OCI-LY3 (cell line): Measurements from ENCODE around the gene UNC119B.
A peak's percentile ranks its signal among the peaks of the same experiment; 100 is the strongest.
"Not testable (repeated sequence)": the region's sequence is repeated elsewhere in the genome, so short reads cannot be mapped to it uniquely, and the experiment has no call there.

Source experiments
- H2AFZ ChIP-seq: fragments of 200-600, 300-600 bp; shearing (Covaris generic); 2 replicates; pipeline ENCODE4 v1.6.0; 2014; ENCODE audit warnings: antibody characterized with exemption, low read depth, low read length
- H3K27ac ChIP-seq: fragments of 200-600, 300-600 bp; sonication (generic); 2 replicates; pipeline ENCODE4 v1.5.1; 2014; ENCODE audit warnings: mild to moderate bottlenecking, low read length, moderate library complexity, mixed read lengths
- H3K27me3 ChIP-seq: fragments of 200-600, 300-600 bp; sonication (generic); 2 replicates; pipeline ENCODE4 v1.6.1; 2014; ENCODE audit warnings: low read depth, low read length, mixed read lengths
- H3K36me3 ChIP-seq: fragments of 200-600, 300-600 bp; sonication (generic); replicated peaks from 2 replicates; pipeline ENCODE3; 2014; ENCODE audit warnings: low read depth, low read length, mixed read lengths
- H3K4me1 ChIP-seq: fragments of 300-600, 200-600 bp; sonication (generic); 2 replicates; pipeline ENCODE4 v1.6.1; 2014; ENCODE audit warnings: low read length, mixed read lengths
- H3K4me2 ChIP-seq: fragments of 200-600, 300-600 bp; sonication (generic); 2 replicates; pipeline ENCODE4 v1.6.1; 2014; ENCODE audit warnings: low read length, mixed read lengths
- H3K4me3 ChIP-seq: fragments of 300-600, 200-600 bp; sonication (generic); 2 replicates; pipeline ENCODE4 v1.5.1; 2014; ENCODE audit warnings: antibody characterized with exemption, mild to moderate bottlenecking, low read length, moderate library complexity
- H3K79me2 ChIP-seq: fragments of 300-600, 200-600 bp; shearing (Covaris generic); 2 replicates; pipeline ENCODE4 v1.6.1; 2014; ENCODE audit warnings: mild to moderate bottlenecking, low read length, mixed read lengths
- H3K9ac ChIP-seq: fragments of 300-600, 200-600 bp; shearing (Covaris generic); 2 replicates; pipeline ENCODE4 v1.6.0; 2014; ENCODE audit warnings: mild to moderate bottlenecking, low read length, moderate library complexity
- H3K9me3 ChIP-seq: fragments of 200-600, 300-600 bp; shearing (Covaris generic); 2 replicates; pipeline ENCODE4 v1.6.1; 2014; ENCODE audit warnings: low read length, mixed read lengths; ENCODE audit not compliant: insufficient read depth
- H4K20me1 ChIP-seq: fragments of 200-600, 300-600 bp; sonication (generic); 2 replicates; pipeline ENCODE4 v1.6.1; 2016; ENCODE audit warnings: low read length, mixed read lengths; ENCODE audit not compliant: insufficient read depth
- EZH2phosphoT487 ChIP-seq: fragments of 200-600 bp; shearing (Covaris generic); IDR thresholded peaks from 2 replicates; pipeline ENCODE4 v1.6.1; 2018; ENCODE audit warnings: antibody characterized with exemption, mixed run types, low read depth
- TF ChIP-seq, protein P1 (sequence below): fragments of 200-600, 300-600 bp; sonication (generic); IDR thresholded peaks from 2 replicates; pipeline ENCODE4 v1.5.1; 2014; ENCODE audit warnings: antibody characterized with exemption, low read length, low read depth

The UNC119B gene

DNA sequence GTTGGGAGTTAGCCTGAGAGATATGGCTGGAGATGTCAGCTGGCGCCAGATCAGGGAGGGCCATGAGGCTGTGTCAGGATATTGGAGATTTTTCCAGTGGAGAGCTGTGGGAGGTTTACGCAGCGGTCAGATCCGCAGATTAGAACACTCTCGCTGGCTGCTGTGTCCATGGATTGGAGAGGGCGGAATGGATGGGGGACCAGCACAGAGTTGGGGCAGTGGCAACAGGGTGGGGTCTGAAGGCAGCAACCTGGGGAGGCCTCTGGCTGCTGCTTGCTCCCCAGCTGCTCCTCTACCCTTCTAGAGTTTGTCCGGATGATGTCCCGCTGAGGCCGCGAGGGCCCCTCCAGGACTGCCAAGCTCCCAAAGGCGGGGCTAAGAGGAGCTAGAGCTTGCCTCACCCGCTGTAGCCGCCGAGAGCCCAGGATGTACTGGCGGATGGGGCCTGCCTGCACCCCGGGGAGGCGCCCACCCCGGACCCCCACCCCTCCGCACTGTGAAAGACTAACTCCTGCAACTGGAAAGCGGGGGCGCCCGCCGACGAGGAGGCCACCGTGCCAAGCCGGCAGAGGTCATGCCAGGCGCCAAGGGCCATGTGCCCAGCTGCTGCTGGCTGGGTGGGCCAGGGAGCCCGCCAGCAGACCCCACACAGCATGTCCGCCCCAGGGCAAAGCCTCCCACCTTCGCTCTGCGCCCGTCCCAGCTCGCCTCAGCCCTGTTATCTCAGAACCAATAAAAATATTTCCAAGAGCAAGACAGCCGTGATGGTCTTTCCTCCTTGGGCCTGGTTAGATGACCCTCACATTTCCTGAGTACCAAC is 43.5 kb upstream of the UNC119B start:
- Histone ChIP-seq H3K79me2 (no peaks in the 10 kb centered on the region), H3K27ac (no peak overlapping the region), H3K9me3 (no peaks in the 10 kb centered on the region), H3K4me2 (peak overlapping the region; percentile 35; the same call in 1 of the 2 replicates), H3K4me1 (peaks cover 69% of the 10 kb centered on the region), H2AFZ (no peak overlapping the region), H3K9ac (no peak overlapping the region), H3K4me3 (no peak overlapping the region), H4K20me1 (no peaks in the 10 kb centered on the region), H3K27me3 (peaks cover 1% of the 10 kb centered on the region; the same call in 1 of the 2 replicates), H3K36me3 (no peaks in the 10 kb centered on the region)
- no peak for TF ChIP-seq EZH2phosphoT487
- TF ChIP-seq, protein P1, sequence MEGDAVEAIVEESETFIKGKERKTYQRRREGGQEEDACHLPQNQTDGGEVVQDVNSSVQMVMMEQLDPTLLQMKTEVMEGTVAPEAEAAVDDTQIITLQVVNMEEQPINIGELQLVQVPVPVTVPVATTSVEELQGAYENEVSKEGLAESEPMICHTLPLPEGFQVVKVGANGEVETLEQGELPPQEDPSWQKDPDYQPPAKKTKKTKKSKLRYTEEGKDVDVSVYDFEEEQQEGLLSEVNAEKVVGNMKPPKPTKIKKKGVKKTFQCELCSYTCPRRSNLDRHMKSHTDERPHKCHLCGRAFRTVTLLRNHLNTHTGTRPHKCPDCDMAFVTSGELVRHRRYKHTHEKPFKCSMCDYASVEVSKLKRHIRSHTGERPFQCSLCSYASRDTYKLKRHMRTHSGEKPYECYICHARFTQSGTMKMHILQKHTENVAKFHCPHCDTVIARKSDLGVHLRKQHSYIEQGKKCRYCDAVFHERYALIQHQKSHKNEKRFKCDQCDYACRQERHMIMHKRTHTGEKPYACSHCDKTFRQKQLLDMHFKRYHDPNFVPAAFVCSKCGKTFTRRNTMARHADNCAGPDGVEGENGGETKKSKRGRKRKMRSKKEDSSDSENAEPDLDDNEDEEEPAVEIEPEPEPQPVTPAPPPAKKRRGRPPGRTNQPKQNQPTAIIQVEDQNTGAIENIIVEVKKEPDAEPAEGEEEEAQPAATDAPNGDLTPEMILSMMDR, result no peak

- peak overlapping the region; percentile 73 for H3K9ac ChIP-seq
- no peaks in the 10 kb centered on the region for H4K20me1 ChIP-seq
- H2AFZ ChIP-seq, result 0 out of 2 replicates have a peak overlapping the region, but pooled peaks have one; percentile 81
- peak overlapping the region; percentile 76 for H3K4me3 ChIP-seq
- no peaks in the 10 kb centered on the region for H3K36me3 ChIP-seq
- peak overlapping the region; percentile 100 for H3K4me2 ChIP-seq
- H3K9me3 ChIP-seq, result no peaks in the 10 kb centered on the region
- H3K27me3 ChIP-seq, result no peaks in the 10 kb centered on the region
- TF ChIP-seq, protein P1, result no peak
- TF ChIP-seq EZH2phosphoT487, result no peak
- peak overlapping the region; percentile 75; the same call in 1 of the 2 replicates for H3K27ac ChIP-seq
- no peaks in the 10 kb centered on the region for H3K79me2 ChIP-seq
- peaks cover 58% of the 10 kb centered on the region for H3K4me1 ChIP-seq
Measured at GRCh38 chr12:120668091-120668867, 42.0 kb upstream of the UNC119B start.

- Histone ChIP-seq H3K27me3 (no peaks in the 10 kb centered on the region), H4K20me1 (no peaks in the 10 kb centered on the region), H3K79me2 (no peaks in the 10 kb centered on the region), H3K9ac (peak overlapping the region; percentile 73), H3K27ac (peak overlapping the region; percentile 75), H3K4me3 (peak overlapping the region; percentile 76), H3K9me3 (no peaks in the 10 kb centered on the region), H3K4me1 (peaks cover 57% of the 10 kb centered on the region), H3K36me3 (no peaks in the 10 kb centered on the region), H3K4me2 (peak overlapping the region; percentile 100), H2AFZ (peak overlapping the region; percentile 81)
- no peak for TF ChIP-seq EZH2phosphoT487
- TF ChIP-seq, protein P1, result no peak
Measured at GRCh38 chr12:120668868-120669840, 41.1 kb upstream of the UNC119B start.

DNA sequence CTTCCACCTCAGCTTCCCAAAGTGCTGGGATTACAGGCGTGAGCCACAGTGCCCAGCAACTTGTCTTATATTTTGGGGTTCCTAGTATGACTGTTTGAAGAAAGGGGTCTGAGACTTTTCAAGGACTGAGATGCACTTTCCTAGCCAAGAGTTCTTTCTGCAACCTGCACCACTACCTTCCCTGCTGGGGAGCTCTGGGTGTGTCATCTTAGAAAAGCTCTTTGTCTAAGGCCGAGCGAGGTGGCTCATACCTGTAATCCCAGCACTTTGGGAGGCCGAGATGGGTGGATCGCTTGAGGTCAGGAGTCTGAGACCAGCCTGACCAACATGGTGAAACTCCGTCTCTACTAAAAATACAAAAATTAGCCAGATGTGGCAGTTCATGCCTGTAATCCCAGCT is 40.0 kb upstream of the UNC119B start:
- peaks cover 63% of the 10 kb centered on the region for H3K4me1 ChIP-seq
- not testable (repeated sequence) for H3K27me3 ChIP-seq, H3K79me2 ChIP-seq, H3K36me3 ChIP-seq, H3K9me3 ChIP-seq, H4K20me1 ChIP-seq, H2AFZ ChIP-seq
- peak overlapping the region; percentile 73; the same call in 1 of the 2 replicates for H3K9ac ChIP-seq
- peak overlapping the region; percentile 75 for H3K27ac ChIP-seq
- peak overlapping the region; percentile 100 for H3K4me2 ChIP-seq
- H3K4me3 ChIP-seq, result peak overlapping the region; percentile 76; the same call in 1 of the 2 replicates
